Dedifferentiated amniotic fluid mesenchymal stem cell (primary cell): ENCODE measurements around the gene SMG1.
"Not testable (repeated sequence)": the region's sequence is repeated elsewhere in the genome, so short reads cannot be mapped to it uniquely, and the experiment has no call there.

ENCODE experiments used
- DNase-seq: peaks from one replicate; pipeline ENCODE4 v3.0.0-alpha.2; 2016; ENCODE audit errors: extremely low spot score

The SMG1 gene

DNA sequence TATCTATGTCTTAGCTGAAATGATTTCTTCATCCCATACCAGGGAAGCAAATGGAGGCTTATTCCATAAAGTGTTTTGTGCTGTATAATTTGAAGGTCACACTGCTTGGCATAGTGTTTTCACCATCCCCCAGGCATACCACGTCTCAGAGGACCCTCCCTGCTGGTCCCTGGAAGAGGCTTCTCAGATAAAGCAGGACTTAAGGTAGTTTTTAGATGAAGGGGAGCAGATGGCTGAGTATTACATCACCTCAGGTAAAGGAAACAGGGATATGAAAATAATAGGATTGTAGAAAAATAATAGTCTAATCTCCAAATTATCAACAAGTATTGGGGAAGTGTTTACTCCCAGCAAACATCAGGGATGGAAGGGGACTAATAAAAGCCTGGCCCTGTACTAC, 7.3 kb upstream of the SMG1 start:
- no peak for DNase-seq

DNA sequence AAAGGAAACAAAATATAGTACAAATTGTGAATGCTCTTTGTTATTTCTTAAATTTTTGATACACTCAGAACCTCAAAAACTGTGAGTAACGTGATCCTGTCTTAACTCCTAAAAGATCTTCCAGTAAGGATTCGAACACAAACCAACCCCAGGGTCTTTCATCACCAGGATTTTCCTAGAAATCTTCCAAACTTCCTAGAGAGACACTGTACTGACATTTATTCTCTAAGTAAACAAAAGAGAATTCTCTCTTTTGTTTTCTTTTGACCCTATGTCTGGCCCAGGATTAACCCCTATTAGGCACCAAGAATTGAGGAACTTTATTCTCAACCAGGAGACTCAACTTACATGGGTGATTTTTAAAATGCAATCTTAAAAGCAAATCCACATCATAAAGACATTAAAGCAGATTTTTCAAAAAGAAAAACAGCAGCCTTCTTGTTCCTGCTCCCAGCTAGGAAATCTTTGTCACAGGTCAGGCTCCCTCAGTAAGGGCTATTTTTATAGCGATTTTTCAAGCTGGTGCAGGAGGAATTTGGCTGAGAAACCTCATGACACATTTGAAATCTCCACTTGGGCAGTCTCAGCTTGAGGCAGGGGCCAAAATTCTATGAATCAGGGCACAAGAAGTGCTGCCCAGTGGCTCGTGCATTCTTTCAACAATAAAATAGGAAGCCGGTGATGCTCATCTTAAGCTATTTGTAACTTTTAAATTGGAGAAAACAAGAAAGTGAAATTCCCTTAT, 6.2 kb upstream of the SMG1 start:
- DNase-seq: peak; percentile 39

DNA sequence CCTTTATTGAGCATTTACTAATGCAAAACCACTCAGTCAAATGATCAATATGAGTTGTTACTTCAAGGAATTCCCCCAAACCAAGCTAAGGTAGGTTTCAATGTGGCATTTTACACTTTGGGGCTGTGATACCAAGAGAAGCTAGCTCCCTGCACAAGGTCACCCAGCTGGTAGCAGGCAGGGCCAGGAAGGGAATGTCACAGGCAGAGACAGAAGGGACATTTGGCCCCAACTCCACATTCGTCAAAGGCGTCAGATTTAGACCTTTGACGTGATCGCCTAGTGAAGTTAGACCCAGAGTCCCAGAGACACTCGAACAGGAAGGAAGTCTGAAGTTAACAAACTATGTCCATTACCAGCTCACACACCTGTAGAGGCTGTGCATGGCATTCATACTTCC, 5.5 kb upstream of the SMG1 start:
- no peak for DNase-seq

DNA sequence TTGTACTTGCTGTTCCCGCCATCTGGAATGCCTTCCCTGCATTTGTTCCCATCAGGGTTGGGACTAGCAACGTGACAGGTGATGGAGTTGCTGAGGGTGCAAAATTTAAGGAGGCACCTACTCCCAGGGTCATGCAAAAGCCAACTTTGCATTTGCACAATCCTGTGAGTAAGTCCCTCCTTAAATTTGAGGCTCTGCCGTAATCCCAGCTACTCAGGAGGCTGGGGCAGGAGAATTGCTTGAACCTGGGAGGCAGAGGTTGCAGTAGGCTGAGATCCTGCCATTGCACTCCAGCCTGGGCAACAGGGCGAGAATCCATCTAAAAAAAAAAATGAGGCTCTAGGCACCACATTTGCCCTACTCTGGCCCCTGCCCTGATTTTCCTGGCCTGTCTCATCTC, 3.9 kb upstream of the SMG1 start:
- DNase-seq: not testable (repeated sequence)

DNA sequence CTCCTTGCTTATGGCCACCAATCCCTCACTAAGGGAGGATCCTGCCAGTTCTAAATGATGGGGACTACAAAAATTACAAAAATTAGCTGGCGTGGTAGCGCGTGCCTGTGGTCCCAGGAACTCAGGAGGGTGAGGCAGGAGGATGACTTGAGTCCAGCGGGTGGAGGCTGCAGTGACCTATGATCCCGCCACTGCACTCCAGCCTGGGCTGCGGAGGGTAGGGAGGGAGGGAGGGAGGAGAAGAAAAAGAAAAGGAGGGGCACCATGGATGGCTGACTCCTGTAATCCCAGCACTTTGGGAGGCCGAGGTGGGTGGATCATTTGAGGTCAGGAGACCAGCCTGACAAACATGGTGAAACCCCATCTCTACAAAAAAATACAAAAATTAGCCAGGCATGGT, 1.9 kb upstream of the SMG1 start:
- DNase-seq: not testable (repeated sequence)

DNA sequence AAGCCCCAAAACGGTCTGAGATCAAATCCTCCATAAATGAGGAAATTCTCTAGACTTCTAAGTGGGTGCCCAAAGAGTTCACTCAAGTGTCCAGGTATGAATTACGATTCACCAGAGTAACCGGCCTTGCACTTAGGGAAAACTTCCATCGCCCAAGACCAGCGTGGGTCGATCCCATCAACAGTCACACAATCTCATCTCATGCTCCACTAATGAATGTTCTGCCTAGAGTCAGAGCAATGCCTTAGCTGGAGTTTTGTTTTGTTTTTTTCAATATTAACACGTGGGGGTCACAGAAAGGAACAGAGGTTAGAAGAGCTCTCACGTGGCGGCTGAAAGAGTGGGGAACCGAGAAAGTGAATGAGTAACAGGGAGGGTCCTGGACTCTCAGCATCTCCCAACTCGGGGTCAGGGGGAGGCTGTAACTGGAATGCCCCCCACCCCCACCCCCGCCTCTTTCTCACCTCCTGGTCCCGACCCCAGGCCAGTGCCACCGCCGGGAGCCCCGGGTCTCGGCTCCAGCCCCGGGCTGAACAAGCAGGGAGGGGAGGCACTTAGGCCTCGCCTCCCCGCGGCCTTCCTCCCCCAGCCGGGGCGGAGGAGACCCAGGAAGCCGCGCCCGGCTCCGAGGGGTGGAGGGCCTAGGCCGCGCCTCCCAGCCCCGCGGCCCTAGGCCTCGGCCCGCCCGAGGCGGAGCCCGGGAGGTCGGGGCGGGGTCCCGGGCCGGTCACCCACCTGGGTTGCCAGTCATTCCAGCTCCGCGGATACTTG, 808 bp downstream of the SMG1 start:
- not testable (repeated sequence) for DNase-seq

DNA sequence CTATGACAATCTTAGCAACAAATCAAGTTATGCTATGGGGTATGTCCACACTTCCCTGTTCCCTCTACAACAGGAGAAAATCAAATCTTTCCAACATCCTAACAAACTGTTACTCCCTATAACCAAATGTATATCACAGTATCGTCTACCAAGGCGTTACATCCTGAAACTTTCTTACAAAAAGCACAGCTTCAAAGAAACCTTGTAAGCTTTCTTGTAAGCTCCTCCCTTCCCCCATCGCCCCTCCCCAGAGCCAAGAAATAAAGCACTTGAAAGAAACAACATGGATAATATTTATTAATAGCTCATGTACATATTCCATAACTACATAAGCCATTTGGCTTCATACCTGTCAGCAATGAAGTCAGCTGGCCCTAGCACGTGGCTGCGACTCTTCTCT, 2.3 kb downstream of the SMG1 start:
- not testable (repeated sequence) for DNase-seq

DNA sequence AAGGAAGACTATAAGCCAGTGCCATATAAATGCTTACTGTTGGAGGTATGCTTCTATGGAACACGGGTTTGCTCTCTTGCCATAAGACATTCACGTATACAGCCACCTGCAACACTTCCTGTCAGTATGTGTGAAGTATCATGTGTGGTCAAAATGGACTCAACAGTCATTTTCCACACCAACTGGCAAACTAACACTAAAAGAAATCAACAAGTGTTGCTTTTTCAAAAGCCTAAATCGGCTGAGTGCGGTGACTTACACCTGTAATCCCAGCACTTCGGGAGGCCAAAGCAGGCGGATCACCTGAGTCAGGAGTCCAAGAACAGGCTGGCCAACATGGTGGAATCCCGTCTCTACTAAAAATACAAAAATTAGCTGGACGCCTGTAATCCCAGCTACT, 3.1 kb downstream of the SMG1 start:
- not testable (repeated sequence) for DNase-seq

DNA sequence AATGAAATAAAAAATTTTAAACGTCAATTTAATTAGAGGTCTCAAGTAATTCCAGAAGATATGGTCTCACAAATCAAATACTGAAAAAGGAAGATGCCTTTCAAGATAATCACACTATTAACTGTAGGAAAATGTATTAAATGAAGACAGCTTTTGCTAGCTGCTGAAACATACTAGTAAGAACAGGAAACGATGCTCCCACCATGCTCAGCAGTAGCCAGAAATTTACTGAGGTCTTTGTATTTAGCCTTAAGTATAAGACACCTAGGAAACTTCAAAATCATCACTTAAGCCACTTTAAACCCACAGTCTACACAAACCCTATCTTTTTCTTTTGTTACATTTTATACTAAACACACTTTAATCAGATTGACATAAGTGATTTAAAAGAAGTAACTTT, 16.6 kb downstream of the SMG1 start:
- DNase-seq: not testable (repeated sequence)

DNA sequence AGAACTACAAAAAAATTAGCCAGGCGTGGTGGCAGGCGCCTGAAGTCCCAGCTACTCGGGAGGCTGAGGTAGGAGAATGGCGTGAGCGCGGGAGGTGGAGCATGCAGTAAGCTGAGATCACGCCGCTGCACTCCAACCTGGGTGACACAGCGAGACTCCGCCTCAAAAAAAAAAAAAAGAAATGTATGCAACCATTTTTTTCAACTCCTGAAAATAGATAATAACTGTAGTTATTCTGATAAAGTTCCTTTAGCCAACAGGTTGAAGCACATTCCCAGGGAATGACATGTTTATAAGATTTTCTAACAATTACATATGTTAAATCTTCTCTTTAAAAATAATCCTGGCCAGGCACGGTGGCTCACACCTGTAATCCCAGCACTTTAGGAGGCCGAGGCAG, 17.5 kb downstream of the SMG1 start:
- DNase-seq: not testable (repeated sequence)

DNA sequence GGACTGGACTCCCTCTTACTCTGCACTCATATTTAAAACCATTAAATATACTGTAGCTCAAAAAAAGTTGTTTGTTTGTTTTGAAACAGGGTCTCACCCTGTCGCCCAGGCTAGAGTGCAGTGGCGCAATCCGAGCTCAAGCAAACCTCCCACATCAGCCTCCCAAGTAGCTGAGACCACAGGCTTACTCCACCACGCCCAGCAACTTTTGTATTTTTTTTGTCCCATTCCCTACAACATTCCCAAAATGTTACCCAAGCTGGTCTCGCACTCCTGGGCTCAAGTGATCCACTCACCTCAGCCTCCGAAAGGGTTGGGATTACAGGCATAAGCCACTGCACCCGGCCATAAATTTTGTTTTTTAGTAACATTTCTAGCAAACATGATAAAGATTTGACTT, 23.4 kb downstream of the SMG1 start:
- DNase-seq: not testable (repeated sequence)

DNA sequence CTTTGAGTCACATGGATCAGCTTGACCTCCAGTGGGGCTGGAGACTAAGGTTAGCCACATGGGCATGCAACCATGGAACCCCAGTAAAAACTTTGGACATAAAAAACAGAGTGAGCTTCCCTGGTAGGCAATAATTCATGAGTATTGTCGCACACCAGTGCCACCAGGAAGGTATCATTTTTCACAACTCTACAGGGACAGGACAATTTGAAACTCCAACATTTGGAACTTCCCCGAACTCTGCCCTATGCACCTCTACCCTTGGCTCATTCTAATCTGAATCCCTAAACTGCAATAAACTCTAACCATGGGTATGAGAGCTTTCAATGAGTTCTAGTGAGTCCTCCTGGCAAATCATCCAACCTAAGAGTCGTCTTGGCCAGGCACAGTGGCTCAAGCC, 24.2 kb downstream of the SMG1 start:
- not testable (repeated sequence) for DNase-seq

DNA sequence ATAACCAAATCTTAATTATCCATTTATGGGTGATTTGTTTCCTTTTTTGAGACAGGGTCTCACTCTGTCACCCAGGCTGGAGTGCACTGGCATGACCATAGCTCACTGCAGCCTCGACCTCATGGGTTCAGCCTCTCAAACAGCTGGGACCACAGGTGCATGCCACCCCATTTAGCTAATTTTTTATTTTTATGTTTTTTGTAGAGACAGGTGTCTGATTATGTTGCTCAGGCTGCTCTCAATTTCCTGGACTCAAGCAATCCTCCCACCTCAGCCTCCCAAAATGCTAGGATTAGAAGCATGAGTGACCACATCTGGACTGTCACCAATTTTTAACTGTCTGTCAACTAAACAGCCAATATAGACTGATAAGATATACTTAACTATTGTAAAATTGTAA, 25.0 kb downstream of the SMG1 start:
- DNase-seq: not testable (repeated sequence)

DNA sequence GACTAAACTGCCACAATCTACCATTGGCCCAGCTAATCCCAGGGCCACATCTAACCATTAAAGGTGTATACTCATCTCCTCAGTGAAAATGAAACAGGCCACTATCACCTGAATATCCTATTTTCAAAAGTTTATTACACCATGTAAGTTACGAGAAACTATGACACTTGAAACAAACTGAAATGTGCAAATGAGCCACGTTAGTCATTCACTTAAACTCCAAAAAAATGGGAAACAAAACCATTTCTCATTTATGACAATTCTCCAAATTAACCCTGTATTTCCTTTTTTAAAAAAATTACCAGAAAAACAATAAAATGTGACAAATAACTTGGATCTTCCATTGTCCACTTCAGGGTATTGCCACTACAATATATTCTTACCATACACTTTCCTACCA, 41.8 kb downstream of the SMG1 start:
- not testable (repeated sequence) for DNase-seq

DNA sequence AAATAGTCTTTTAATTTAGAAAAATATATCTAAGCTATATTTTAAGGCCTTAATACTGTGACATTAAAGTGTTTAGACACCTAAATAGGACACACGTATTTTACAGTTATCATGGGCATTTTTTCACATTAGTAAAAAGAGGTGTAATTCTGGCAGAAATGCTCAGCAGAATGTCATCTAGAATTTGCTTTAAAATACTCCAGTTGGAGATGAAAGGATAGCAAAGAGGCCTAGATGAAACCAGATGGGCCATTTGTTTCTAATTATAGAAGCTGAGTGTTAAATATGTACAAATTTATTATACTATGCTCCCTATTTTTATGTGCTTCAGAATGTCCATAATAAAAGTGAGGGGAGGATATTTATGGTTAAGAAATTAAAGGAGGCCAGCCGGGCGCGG, 48.5 kb downstream of the SMG1 start:
- DNase-seq: not testable (repeated sequence)

DNA sequence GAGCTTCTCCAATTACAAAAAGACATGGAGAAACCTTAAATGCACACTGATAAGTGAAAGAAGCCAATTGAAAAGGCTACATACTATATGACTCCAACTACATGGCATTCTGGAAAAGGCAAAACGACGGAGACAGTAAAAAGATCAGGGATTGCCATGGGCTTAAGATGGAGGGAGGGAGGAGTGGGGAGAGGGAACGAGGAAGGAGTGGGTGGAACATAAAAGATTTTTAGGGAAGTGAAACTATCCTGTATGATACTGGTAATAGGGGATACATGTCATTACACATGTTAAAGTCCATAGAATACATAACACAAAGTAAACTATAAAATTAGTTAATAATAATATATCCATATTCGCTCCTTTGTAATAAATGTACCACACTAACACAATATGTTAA, 48.9 kb downstream of the SMG1 start:
- not testable (repeated sequence) for DNase-seq

DNA sequence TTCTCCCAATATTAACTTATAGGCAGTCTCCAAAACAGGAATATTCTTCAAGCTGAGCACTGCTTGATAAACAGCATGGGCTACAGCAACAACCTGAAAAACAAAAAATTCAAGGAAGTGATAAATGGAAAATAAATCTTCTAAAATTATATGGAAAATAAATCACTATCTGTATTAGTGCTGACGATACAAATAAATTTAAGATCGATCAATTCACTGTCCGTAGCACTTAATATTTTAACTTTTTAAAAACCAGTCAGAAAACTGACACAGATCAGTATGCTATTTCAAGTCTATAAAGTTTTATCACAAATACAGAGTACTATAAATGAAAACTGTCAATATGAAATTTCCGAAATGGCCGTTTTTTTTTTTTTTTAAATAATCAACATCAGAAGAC, 49.9 kb downstream of the SMG1 start:
- not testable (repeated sequence) for DNase-seq

DNA sequence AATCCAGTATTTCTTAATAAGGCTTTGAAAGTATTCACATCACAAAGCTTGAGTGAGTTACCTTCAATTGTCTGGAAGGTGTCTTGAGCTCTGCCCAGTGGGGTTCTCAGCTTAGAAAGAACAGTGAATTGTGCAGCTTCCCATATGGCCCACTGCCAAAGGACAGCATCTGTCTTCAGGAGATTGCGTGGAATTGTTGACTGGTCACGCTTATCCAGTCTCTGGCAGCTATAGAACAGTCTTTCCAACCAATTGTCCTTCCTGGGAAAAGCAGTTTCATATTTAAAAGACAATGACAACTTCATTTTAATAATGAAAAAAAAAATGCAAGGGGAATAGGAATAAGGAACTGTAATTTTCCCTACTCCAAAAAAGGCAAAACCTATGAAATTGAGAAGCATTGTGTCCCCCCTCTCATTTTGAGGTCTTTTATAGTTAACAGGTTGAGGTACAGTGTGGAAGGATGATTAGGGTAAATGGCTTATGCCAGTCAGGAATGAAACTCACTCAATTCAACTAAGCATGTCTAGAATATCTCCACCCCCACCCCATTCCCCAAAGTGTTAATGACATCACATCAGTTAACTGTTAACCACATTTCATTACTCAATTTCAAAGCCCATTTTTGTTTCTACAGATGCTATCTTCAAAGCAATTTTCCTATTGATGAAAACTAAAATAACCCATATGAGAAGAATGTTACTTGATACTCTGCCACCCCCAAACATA, 57.0 kb downstream of the SMG1 start:
- DNase-seq: not testable (repeated sequence)

DNA sequence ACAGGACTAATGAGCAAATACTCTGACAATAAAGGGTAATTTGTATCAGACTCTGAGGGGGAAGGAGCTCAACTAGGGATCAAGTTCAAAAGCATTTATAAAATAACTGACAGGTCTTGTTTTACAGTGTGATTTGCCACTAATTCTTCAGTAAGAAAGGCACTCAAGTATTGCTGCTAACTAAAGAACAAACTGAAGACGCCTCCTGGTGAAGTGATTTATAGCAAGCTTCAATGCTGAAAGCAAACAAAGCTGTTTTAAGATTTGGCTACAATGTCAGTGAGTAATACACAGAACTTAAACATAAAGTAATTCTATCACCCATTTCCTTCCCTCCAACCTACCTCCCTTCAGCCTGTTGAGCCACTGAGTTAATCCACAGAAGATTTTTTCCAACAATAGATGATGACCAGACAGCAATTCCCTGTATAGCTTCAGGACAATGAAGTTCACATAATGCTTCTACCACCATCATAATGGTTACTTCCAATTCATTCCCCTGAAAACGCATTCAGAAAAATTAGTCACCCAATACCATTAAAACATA, 59.9 kb downstream of the SMG1 start:
- peak; percentile 28 for DNase-seq

DNA sequence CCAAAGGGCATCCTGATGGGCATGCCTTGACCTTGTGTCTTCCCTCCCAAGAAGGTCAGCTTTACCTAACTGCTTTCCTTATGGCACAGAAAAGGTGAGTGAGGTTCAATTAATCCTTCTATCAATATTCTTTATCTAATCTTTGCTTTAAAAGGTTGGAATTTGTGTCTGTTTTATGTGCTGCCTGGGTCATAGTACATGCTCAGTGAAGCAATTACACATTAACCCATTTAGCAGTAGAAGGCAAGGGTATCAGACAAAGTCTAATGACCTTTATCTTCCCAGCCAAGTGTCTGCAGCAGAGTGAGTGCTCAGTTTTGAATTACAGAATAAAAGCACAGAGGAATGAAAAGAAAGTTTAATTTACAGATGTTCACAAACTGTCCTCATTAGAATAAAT, 63.3 kb downstream of the SMG1 start:
- DNase-seq: not testable (repeated sequence)

DNA sequence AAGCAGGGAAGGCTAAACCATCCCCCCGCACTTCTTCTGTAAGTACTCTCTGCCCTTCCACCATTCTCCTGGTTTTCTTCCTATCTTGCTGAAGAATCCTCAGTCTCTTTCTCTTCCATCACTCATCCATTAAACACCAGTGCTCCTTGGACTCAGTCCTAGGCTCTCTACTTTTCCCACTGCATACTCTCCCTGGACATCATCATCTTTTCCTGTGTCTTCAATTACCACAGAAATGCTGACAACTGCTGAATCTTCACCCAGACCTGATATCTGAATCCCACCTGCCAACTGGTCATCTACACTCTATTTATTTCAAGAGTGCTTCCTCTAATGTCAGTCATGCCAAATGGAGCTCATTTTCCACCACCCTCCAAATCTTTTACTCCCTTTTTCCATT, 71.0 kb downstream of the SMG1 start:
- DNase-seq: no peak

DNA sequence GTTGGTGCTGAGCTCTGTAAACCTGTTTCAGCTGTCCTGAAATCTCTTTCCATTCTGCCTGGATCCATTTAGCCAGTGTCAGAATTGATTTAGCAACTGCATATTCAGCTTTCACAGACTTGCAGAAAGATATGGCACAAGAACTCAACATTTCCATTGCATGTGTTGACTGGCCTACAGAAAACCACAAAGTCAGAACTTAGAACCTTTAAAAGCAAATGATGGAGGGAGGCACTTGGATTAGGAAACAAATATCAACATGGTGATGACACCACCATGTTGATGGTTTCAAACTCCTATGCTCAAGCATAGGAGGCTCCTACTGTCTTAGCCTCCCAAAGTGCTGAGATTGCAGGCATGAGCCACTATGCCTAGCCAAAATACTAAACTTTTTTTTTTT, 72.5 kb downstream of the SMG1 start:
- DNase-seq: no peak
